Tibial nerve (tissue), 4 donors: ENCODE results near the gene CDH13.

Source experiments
- EP300 ChIP-seq, 2 donors: sonication (generic); formaldehyde crosslinking; IDR thresholded peaks; one replicate each; pipeline ENCODE4 v1.6.1; 2017; ENCODE audit warnings: antibody characterized with exemption in 2 of 2, mild to moderate bottlenecking in 1 of 2
- TF ChIP-seq, protein P1 (sequence below), 5 experiments: fragments of 200-600 bp in 3 of 5; fragments of 450-650 bp in 2 of 5; sonication (generic) in 3 of 5; IDR thresholded peaks; one replicate each; pipeline ENCODE4 v1.5.1; 2016 to 2019; ENCODE audit warnings: antibody characterized with exemption in 5 of 5, mild to moderate bottlenecking in 3 of 5, moderate library complexity in 2 of 5

- TF ChIP-seq, protein P1, sequence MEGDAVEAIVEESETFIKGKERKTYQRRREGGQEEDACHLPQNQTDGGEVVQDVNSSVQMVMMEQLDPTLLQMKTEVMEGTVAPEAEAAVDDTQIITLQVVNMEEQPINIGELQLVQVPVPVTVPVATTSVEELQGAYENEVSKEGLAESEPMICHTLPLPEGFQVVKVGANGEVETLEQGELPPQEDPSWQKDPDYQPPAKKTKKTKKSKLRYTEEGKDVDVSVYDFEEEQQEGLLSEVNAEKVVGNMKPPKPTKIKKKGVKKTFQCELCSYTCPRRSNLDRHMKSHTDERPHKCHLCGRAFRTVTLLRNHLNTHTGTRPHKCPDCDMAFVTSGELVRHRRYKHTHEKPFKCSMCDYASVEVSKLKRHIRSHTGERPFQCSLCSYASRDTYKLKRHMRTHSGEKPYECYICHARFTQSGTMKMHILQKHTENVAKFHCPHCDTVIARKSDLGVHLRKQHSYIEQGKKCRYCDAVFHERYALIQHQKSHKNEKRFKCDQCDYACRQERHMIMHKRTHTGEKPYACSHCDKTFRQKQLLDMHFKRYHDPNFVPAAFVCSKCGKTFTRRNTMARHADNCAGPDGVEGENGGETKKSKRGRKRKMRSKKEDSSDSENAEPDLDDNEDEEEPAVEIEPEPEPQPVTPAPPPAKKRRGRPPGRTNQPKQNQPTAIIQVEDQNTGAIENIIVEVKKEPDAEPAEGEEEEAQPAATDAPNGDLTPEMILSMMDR (IDR thresholded peaks at IDR 0.05): no peak
- TF ChIP-seq EP300 (IDR thresholded peaks at IDR 0.05): no peak
These were observed 431.6 kb downstream of the CDH13 start for GRCh38 chr16:83058376-83058775.
